HCT116 (cell line): ENCODE results near the gene BAX. TPM values are rescaled to one million over a fixed set of nuclear protein-coding genes. Genes with fewer than 3 reads are reported as not detected.
"Not testable (repeated sequence)": the region's sequence is repeated elsewhere in the genome, so short reads cannot be mapped to it uniquely, and the experiment has no call there.

ENCODE experiments used
- ATAC-seq: fragments of 200-7000 bp; cut with Tn5 transposase; 2 replicates; pipeline ENCODE4 v1.9.1; 2020; ENCODE audit warnings: mild to moderate bottlenecking, moderate library complexity
- BruUV-seq: library from RNA; stranded (reverse); fragments of 400-500 nt; replicated peaks from 2 replicates; lab custom pipeline; 2021; lab: Mats Ljungman, UMichigan
- CTCF ChIA-PET: fragments of 300-600 bp; sonication (Branson Sonifier 250); formaldehyde crosslinking; loops from one replicate; lab custom pipeline; 2021; ENCODE audit warnings: antibody characterized with exemption; lab: Charles Lee
- POLR2A ChIA-PET: fragments of 300-600, 350-600 bp; sonication (Branson Sonifier 250); formaldehyde crosslinking; loops from one replicate; lab custom pipeline; 2021; ENCODE audit warnings: antibody characterized with exemption; lab: Charles Lee
- RAD21 ChIA-PET, 2 experiments: fragments of 300-600 bp; sonication (Branson Sonifier 250); formaldehyde crosslinking; loops; one replicate each; lab custom pipeline; 2023; ENCODE audit warnings: low total read pairs in 2 of 2; ENCODE audit not compliant: uncharacterized antibody in 2 of 2, unreplicated experiment in 2 of 2, low non-redundant PET in 1 of 2; lab: Charles Lee
- DNase-seq: peaks from one replicate; pipeline ENCODE4 v3.0.0-alpha.2; 2010; ENCODE audit warnings: low read depth, low spot score
- H2AFZ ChIP-seq: fragments of 200-600 bp; shearing (Covaris generic), sonication (generic); 2 replicates; pipeline ENCODE4 v1.6.1; 2017; ENCODE audit warnings: low read depth, mixed run types, mixed read lengths, antibody characterized with exemption, low read length; ENCODE audit not compliant: poor library complexity, severe bottlenecking
- H3K27ac ChIP-seq: 2 replicates; pipeline ENCODE4 v1.5.1; 2012; ENCODE audit warnings: low read depth, low read length
- H3K27me3 ChIP-seq: fragments of 200-600 bp; sonication (generic); 2 replicates; pipeline ENCODE4 v1.6.1; 2016; ENCODE audit warnings: mixed run types, low read length, mixed read lengths; ENCODE audit not compliant: insufficient read depth
- H3K36me3 ChIP-seq, 2 experiments: fragments of 200-500 bp in 1 of 2; fragments of 200-600 bp in 1 of 2; sonication (Bioruptor generic) in 1 of 2; sonication (generic) in 1 of 2; 2 replicates each; pipeline versions ENCODE4 v1.5.1 to v1.6.1; 2014 to 2016; ENCODE audit warnings: low read length in 2 of 2, inconsistent platforms in 1 of 2, mixed read lengths in 1 of 2, mixed run types in 1 of 2; ENCODE audit not compliant: insufficient read depth in 2 of 2, control insufficient read depth in 1 of 2
- H3K4me1 ChIP-seq, 2 experiments: fragments of 200-600 bp in 1 of 2; sonication (generic) in 1 of 2; 2 replicates each; pipeline versions ENCODE4 v1.5.1 to v1.6.1; 2012 to 2017; ENCODE audit warnings: low read length in 2 of 2, inconsistent platforms in 1 of 2, mild to moderate bottlenecking in 1 of 2, mixed read lengths in 1 of 2, mixed run types in 1 of 2, moderate library complexity in 1 of 2; ENCODE audit not compliant: insufficient read depth in 2 of 2, control insufficient read depth in 1 of 2
- H3K4me2 ChIP-seq: fragments of 200-600 bp; sonication (generic); 2 replicates; pipeline ENCODE4 v1.6.1; 2017; ENCODE audit warnings: mixed run types, low read length, mixed read lengths
- H3K4me3 ChIP-seq, 2 experiments: fragments of 200-600 bp in 1 of 2; sonication (generic) in 1 of 2; replicated peaks in 1 of 2; 2 replicates each; pipeline ENCODE4 v1.5.1; 2011 to 2016; ENCODE audit warnings: low read length in 2 of 2, control low read depth in 1 of 2, low read depth in 1 of 2, mild to moderate bottlenecking in 1 of 2, mixed read lengths in 1 of 2, mixed run types in 1 of 2
- H3K79me2 ChIP-seq: fragments of 200-600 bp; sonication (generic); 2 replicates; pipeline ENCODE4 v1.6.1; 2017; ENCODE audit warnings: mild to moderate bottlenecking, mixed run types, low read length, moderate library complexity, mixed read lengths; ENCODE audit not compliant: insufficient read depth
- H3K9ac ChIP-seq: fragments of 200-600 bp; sonication (generic); 2 replicates; pipeline ENCODE4 v1.6.1; 2016; ENCODE audit warnings: low read length, mixed read lengths
- H3K9me2 ChIP-seq: fragments of 200-600 bp; sonication (generic), shearing (Covaris generic); 2 replicates; pipeline ENCODE4 v1.6.1; 2017; ENCODE audit warnings: mixed run types, mild to moderate bottlenecking, moderate library complexity; ENCODE audit not compliant: insufficient read depth
- H3K9me3 ChIP-seq, 2 experiments: fragments of 200-500 bp in 1 of 2; fragments of 200-600 bp in 1 of 2; sonication (Bioruptor generic) in 1 of 2; sonication (generic) in 1 of 2; 2 replicates each; pipeline ENCODE4 v1.6.1; 2014 to 2017; ENCODE audit warnings: low read length in 2 of 2, mixed read lengths in 2 of 2, inconsistent platforms in 1 of 2, low read depth in 1 of 2, mild to moderate bottlenecking in 1 of 2, mixed run types in 1 of 2, moderate library complexity in 1 of 2; ENCODE audit not compliant: control insufficient read depth in 1 of 2, insufficient read depth in 1 of 2
- H4K20me1 ChIP-seq: fragments of 200-600 bp; sonication (generic), shearing (Covaris generic); 2 replicates; pipeline ENCODE4 v1.6.1; 2017; ENCODE audit warnings: mixed run types, mild to moderate bottlenecking, moderate library complexity; ENCODE audit not compliant: insufficient read depth
- CBX3 ChIP-seq: IDR thresholded peaks from 2 replicates; pipeline ENCODE4 v1.6.1; 2012; ENCODE audit warnings: low read depth
- EGR1 ChIP-seq: IDR thresholded peaks from 2 replicates; pipeline ENCODE4 v1.6.1; 2012; ENCODE audit warnings: low read depth
- EZH2phosphoT487 ChIP-seq: fragments of 200-600 bp; IDR thresholded peaks from 2 replicates; pipeline ENCODE4 v1.6.1; 2018; ENCODE audit warnings: antibody characterized with exemption, borderline replicate concordance
- FOSL1 ChIP-seq: IDR thresholded peaks from 2 replicates; pipeline ENCODE4 v1.6.1; 2012; ENCODE audit warnings: low read depth
- JUND ChIP-seq: IDR thresholded peaks from 2 replicates; pipeline ENCODE4 v1.6.1; 2012
- POLR2A ChIP-seq: IDR thresholded peaks from 2 replicates; pipeline ENCODE4 v1.7.0; 2011; ENCODE audit warnings: borderline replicate concordance; ENCODE audit not compliant: insufficient read depth, insufficient read length; ENCODE audit errors: extremely low read depth
- POLR2AphosphoS5 ChIP-seq: IDR thresholded peaks from 2 replicates; pipeline ENCODE4 v1.6.1; 2011; ENCODE audit warnings: mild to moderate bottlenecking, low read depth, low read length, moderate library complexity
- SIN3A ChIP-seq: IDR thresholded peaks from 2 replicates; pipeline ENCODE4 v1.6.1; 2012; ENCODE audit warnings: low read depth
- SP1 ChIP-seq: IDR thresholded peaks from 2 replicates; pipeline ENCODE4 v1.6.1; 2012; ENCODE audit warnings: low read depth
- TCF7L2 ChIP-seq: IDR thresholded peaks from 2 replicates; pipeline ENCODE4 v1.7.0; 2011; ENCODE audit warnings: borderline replicate concordance, inconsistent platforms; ENCODE audit not compliant: insufficient read depth, insufficient read length; ENCODE audit errors: extremely low read depth
- YY1 ChIP-seq: IDR thresholded peaks from 2 replicates; pipeline ENCODE4 v1.6.1; 2011; ENCODE audit warnings: low read length, low read depth, moderate library complexity, mild to moderate bottlenecking; ENCODE audit not compliant: insufficient replicate concordance; ENCODE audit errors: extremely low read depth
- ZFX ChIP-seq: fragments of 450-650 bp; IDR thresholded peaks from 2 replicates; pipeline ENCODE4 v1.6.1; 2017
- intact Hi-C: fragments of 100-400 bp; cut with micrococcal nuclease; formaldehyde crosslinking; loops from 2 replicates; pipeline ENCODE4 v1.10.0; 2022
- total RNA-seq: library from RNA; stranded (reverse); gene quantifications from one replicate; pipeline ENCODE4 v1.2.1, GENCODE V29; 2021; ENCODE audit not compliant: unreplicated experiment
- TF ChIP-seq, protein P1 (sequence below): IDR thresholded peaks from 2 replicates; pipeline ENCODE4 v1.6.1; 2012
- TF ChIP-seq, protein P2 (sequence below): IDR thresholded peaks from 2 replicates; pipeline ENCODE4 v1.6.1; 2012
- TF ChIP-seq, protein P3 (sequence below), 3 experiments: fragments of 200-600 bp in 1 of 3; sonication (generic) in 1 of 3; IDR thresholded peaks in 2 of 3; conservative IDR thresholded peaks in 1 of 3; 2 replicates each; pipeline ENCODE4 v1.5.1; 2012 to 2017; ENCODE audit warnings: low read depth in 2 of 3, low read length in 2 of 3, antibody characterized with exemption in 1 of 3, borderline replicate concordance in 1 of 3, control low read depth in 1 of 3, mild to moderate bottlenecking in 1 of 3, mixed read lengths in 1 of 3, mixed run types in 1 of 3, moderate library complexity in 1 of 3; ENCODE audit not compliant: insufficient read depth in 1 of 3
- TF ChIP-seq, protein P4 (sequence below): IDR thresholded peaks from 2 replicates; pipeline ENCODE4 v1.6.1; 2012; ENCODE audit warnings: low read depth

The BAX gene
- total RNA-seq, 1 experiment from 2014 or later: 96.4 TPM

DNA sequence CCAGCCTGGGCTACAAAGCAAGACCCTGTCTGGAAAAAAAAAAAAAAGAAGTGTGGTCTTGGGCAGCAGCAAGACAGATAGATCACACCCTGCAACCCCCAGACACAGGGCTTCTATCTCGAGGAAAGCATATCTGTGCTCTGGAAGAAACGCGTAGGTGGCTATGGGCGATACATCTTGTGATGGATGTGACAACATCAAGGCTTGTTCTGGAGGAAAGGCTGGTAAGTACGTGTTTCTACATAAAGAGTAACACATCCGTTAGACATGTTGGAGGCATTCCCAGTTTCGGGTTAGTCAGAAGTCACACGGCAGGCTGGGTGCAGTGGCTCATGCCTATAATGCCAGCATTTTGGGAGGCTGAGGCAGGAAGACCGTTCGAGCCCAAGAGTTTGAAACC lies 27.8 kb upstream of the BAX start:
- POLR2A ChIA-PET: interaction anchor here (0.7 to 0.9 kb wide), 3 partner anchors 18 to 82 kb away, joined by 3 to 4 read pairs (median 3); partner anchors contain the start of gene NUCB1
- intact Hi-C loops: no loop called here
- BruUV-seq: no TSS peak
- H3K27ac ChIP-seq: peak overlapping the region; percentile 41
- CTCF ChIA-PET: interaction anchor here (1.5 kb wide), 1 partner anchor 131 kb away, joined by 6 read pairs; no protein-coding TSS in a partner anchor
- H3K4me1 ChIP-seq: peaks cover 22 to 44% of the 10 kb centered on the region in 2 experiments
- H3K27me3 ChIP-seq: no peaks in the 10 kb centered on the region
- no peaks in the 10 kb centered on the region for H4K20me1 ChIP-seq
- peak overlapping the region; percentile 44 for H3K9ac ChIP-seq
- ATAC-seq (peak; percentile 63), DNase-seq (peak; percentile 75)
- H3K4me2 ChIP-seq: peak overlapping the region; percentile 76
- TF ChIP-seq, protein P1, sequence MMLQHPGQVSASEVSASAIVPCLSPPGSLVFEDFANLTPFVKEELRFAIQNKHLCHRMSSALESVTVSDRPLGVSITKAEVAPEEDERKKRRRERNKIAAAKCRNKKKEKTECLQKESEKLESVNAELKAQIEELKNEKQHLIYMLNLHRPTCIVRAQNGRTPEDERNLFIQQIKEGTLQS: no peak
- peak; percentile 76 for TF ChIP-seq EGR1
- peak; percentile 55 for TF ChIP-seq JUND
- TF ChIP-seq ZFX: no peak
- no peak for TF ChIP-seq TCF7L2
- no peak for TF ChIP-seq EZH2phosphoT487
- TF ChIP-seq, protein P2, sequence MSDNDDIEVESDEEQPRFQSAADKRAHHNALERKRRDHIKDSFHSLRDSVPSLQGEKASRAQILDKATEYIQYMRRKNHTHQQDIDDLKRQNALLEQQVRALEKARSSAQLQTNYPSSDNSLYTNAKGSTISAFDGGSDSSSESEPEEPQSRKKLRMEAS: peak; percentile 73
- peak; percentile 64 for TF ChIP-seq SIN3A
- no peak for TF ChIP-seq FOSL1
- TF ChIP-seq POLR2AphosphoS5: peak; percentile 50
- TF ChIP-seq SP1: peak; percentile 81
- TF ChIP-seq, protein P3, sequence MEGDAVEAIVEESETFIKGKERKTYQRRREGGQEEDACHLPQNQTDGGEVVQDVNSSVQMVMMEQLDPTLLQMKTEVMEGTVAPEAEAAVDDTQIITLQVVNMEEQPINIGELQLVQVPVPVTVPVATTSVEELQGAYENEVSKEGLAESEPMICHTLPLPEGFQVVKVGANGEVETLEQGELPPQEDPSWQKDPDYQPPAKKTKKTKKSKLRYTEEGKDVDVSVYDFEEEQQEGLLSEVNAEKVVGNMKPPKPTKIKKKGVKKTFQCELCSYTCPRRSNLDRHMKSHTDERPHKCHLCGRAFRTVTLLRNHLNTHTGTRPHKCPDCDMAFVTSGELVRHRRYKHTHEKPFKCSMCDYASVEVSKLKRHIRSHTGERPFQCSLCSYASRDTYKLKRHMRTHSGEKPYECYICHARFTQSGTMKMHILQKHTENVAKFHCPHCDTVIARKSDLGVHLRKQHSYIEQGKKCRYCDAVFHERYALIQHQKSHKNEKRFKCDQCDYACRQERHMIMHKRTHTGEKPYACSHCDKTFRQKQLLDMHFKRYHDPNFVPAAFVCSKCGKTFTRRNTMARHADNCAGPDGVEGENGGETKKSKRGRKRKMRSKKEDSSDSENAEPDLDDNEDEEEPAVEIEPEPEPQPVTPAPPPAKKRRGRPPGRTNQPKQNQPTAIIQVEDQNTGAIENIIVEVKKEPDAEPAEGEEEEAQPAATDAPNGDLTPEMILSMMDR (IDR thresholded peaks at IDR 0.05 in 2 of 3, conservative IDR thresholded peaks at IDR 0.05 in 1 of 3; ENCODE audit: borderline replicate concordance in 1 of 3, insufficient read depth in 1 of 3, low read depth in 2 of 3, low read length in 2 of 3): no peak
- TF ChIP-seq YY1: no peak
- TF ChIP-seq, protein P4, sequence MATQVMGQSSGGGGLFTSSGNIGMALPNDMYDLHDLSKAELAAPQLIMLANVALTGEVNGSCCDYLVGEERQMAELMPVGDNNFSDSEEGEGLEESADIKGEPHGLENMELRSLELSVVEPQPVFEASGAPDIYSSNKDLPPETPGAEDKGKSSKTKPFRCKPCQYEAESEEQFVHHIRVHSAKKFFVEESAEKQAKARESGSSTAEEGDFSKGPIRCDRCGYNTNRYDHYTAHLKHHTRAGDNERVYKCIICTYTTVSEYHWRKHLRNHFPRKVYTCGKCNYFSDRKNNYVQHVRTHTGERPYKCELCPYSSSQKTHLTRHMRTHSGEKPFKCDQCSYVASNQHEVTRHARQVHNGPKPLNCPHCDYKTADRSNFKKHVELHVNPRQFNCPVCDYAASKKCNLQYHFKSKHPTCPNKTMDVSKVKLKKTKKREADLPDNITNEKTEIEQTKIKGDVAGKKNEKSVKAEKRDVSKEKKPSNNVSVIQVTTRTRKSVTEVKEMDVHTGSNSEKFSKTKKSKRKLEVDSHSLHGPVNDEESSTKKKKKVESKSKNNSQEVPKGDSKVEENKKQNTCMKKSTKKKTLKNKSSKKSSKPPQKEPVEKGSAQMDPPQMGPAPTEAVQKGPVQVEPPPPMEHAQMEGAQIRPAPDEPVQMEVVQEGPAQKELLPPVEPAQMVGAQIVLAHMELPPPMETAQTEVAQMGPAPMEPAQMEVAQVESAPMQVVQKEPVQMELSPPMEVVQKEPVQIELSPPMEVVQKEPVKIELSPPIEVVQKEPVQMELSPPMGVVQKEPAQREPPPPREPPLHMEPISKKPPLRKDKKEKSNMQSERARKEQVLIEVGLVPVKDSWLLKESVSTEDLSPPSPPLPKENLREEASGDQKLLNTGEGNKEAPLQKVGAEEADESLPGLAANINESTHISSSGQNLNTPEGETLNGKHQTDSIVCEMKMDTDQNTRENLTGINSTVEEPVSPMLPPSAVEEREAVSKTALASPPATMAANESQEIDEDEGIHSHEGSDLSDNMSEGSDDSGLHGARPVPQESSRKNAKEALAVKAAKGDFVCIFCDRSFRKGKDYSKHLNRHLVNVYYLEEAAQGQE: no peak
- TF ChIP-seq CBX3: peak; percentile 56; the same call in 1 of the 2 replicates
- TF ChIP-seq POLR2A: no peak
- H3K36me3 ChIP-seq: no peaks in the 10 kb centered on the region
- no peaks in the 10 kb centered on the region for H3K9me3 ChIP-seq
- no peak overlapping the region for H2AFZ ChIP-seq
- no peaks in the 10 kb centered on the region for H3K9me2 ChIP-seq
- H3K4me3 ChIP-seq: peak overlapping the region; percentile 16 to 34; a peak in 3 of 4 replicates
- H3K79me2 ChIP-seq: no peaks in the 10 kb centered on the region
- RAD21 ChIA-PET: no interaction called here

DNA sequence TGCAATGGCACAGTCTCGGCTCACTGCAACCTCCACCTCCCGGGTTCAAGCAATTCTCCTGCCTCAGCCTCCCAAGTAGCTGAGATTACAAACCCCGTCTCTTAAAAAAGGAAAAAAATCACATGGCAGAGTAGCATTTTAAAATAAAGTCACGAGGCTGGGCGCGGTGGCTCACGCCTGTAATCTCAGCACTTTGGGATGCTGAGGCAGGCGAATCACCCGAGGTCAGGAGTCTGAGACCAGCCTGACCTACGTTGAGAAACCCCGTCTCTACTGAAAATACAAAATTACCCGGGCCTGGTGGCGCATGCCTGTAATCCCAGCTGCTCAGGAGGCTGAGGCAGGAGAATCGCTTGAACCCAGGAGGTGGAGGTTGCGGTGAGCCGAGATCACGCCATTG lies 27.0 kb upstream of the BAX start:
- Histone ChIP-seq H3K4me1 (peaks cover 25 to 45% of the 10 kb centered on the region in 2 experiments), H3K9ac (peak overlapping the region; percentile 44), H3K4me3 (0 out of 4 replicates have a peak overlapping the region, but pooled peaks of 1 of the 2 experiments have one; percentile 34), H3K4me2 (peak overlapping the region; percentile 76)
- H3K9me3 ChIP-seq, RAD21 ChIA-PET, H3K27me3 ChIP-seq, H3K9me2 ChIP-seq, H2AFZ ChIP-seq, intact Hi-C loops, H3K27ac ChIP-seq, H3K36me3 ChIP-seq, H3K79me2 ChIP-seq, H4K20me1 ChIP-seq, CTCF ChIA-PET, ATAC-seq, BruUV-seq, DNase-seq: not testable (repeated sequence)
- POLR2A ChIA-PET: interaction anchor here (0.7 to 0.9 kb wide), 3 partner anchors 17 to 83 kb away, joined by 3 to 4 read pairs (median 3); partner anchors contain the start of gene NUCB1
